GM19035 (cell line): Measurements from ENCODE around the gene NMNAT3.

Experiments
- ATAC-seq: cut with Tn5 transposase; IDR thresholded peaks from one replicate; pipeline ENCODE4 v1.9.1; 2021; ENCODE audit not compliant: unreplicated experiment

The NMNAT3 gene

GRCh38 chr3:139676108-139676507 is 1.7 kb downstream of the NMNAT3 start:
- no peak for ATAC-seq

- ATAC-seq, result no peak
Observed at GRCh38 chr3:139675327-139675726, 2.4 kb downstream of the NMNAT3 start.

- no peak for ATAC-seq
Observed at GRCh38 chr3:139674571-139675260, 3.1 kb downstream of the NMNAT3 start.

GRCh38 chr3:139672884-139673283 is 4.9 kb downstream of the NMNAT3 start:
- ATAC-seq, result no peak

GRCh38 chr3:139671863-139672646 is 5.7 kb downstream of the NMNAT3 start:
- ATAC-seq, result no peak

GRCh38 chr3:139671107-139671506 is 6.7 kb downstream of the NMNAT3 start:
- no peak for ATAC-seq

- ATAC-seq, result no peak
Observed at GRCh38 chr3:139670196-139670595, 7.6 kb downstream of the NMNAT3 start.

- ATAC-seq, result no peak
Observed at GRCh38 chr3:139668332-139668731, 9.4 kb downstream of the NMNAT3 start.

GRCh38 chr3:139664958-139665357 is 12.8 kb downstream of the NMNAT3 start:
- ATAC-seq, result no peak

- ATAC-seq, result no peak
Observed at GRCh38 chr3:139660269-139660668, 17.5 kb downstream of the NMNAT3 start.

- ATAC-seq, result no peak
Observed at GRCh38 chr3:139659511-139659910, 18.3 kb downstream of the NMNAT3 start.

GRCh38 chr3:139657936-139658335 is 19.8 kb downstream of the NMNAT3 start:
- ATAC-seq, result no peak

GRCh38 chr3:139657434-139657833 is 20.3 kb downstream of the NMNAT3 start:
- no peak for ATAC-seq

GRCh38 chr3:139655909-139656595 is 21.7 kb downstream of the NMNAT3 start:
- no peak for ATAC-seq

GRCh38 chr3:139654637-139655365 is 23.0 kb downstream of the NMNAT3 start:
- ATAC-seq, result no peak

- no peak for ATAC-seq
Observed at GRCh38 chr3:139653582-139653981, 24.2 kb downstream of the NMNAT3 start.

- ATAC-seq, result no peak
Observed at GRCh38 chr3:139652561-139652960, 25.2 kb downstream of the NMNAT3 start.

GRCh38 chr3:139647866-139648435 is 29.8 kb downstream of the NMNAT3 start:
- no peak for ATAC-seq

- ATAC-seq, result no peak
Observed at GRCh38 chr3:139646512-139646911, 31.3 kb downstream of the NMNAT3 start.

- ATAC-seq, result no peak
Observed at GRCh38 chr3:139642996-139643395, 34.8 kb downstream of the NMNAT3 start.

GRCh38 chr3:139640456-139640855 is 37.3 kb downstream of the NMNAT3 start:
- no peak for ATAC-seq
